ENCODE data around the gene HJV. TPM values are rescaled to one million over a fixed set of nuclear protein-coding genes. Genes with fewer than 3 reads are reported as not detected.
A peak's percentile ranks its signal among the peaks of the same experiment; 100 is the strongest.

The HJV gene
- total and polyA plus RNA-seq, 8 donors: not detected

DNA sequence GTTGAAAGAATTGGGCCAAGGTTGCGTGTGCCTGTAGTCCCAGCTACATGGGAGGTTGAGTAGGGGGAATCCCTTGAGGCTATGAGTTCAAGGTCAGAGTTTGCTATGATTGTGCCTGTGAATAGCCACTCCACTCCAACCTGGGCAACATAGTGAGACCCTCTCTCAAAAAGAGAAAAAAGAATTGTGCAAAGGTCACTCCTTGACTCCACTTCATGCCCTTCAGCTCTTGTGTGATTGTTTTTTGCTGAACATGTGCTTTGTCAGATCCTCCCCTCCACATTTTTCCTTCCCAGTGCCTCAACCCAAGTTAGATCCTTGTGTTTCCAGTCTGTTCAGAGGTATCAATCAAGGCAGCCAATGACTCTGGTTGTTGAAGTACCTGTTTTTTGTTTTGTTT is 33.6 kb downstream of the HJV start:
- peak overlapping the region in 4 of 5 donors; percentile 53 to 100 (median 94) for H3K27ac ChIP-seq

GRCh38 chr1:145986551-145986950 is 35.0 kb downstream of the HJV start:
- DNase-seq: no peak
- Histone ChIP-seq H3K27ac (peak overlapping the region; percentile 40 to 100 (median 96)), H3K4me1 (peaks cover 47 to 87% (median 72%) of the 10 kb centered on the region in 4 donors), H3K27me3 (no peaks in the 10 kb centered on the region), H3K36me3 (no peaks in the 10 kb centered on the region), H3K9me3 (no peaks in the 10 kb centered on the region), H3K4me3 (no peak overlapping the region)
- 89 to 96% (median 92%) methylated on average over 6 of the region's 6 CpGs for WGBS, 5 donors
- intact Hi-C loops (cut with DNase I; ENCODE audit: low total_unique reads): no loop called here
- TF ChIP-seq POLR2AphosphoS5 (IDR thresholded peaks at IDR 0.05) (no peak), EP300 (IDR thresholded peaks at IDR 0.05) (no peak), POLR2A (IDR thresholded peaks at IDR 0.05) (no peak)
- TF ChIP-seq, protein P1, sequence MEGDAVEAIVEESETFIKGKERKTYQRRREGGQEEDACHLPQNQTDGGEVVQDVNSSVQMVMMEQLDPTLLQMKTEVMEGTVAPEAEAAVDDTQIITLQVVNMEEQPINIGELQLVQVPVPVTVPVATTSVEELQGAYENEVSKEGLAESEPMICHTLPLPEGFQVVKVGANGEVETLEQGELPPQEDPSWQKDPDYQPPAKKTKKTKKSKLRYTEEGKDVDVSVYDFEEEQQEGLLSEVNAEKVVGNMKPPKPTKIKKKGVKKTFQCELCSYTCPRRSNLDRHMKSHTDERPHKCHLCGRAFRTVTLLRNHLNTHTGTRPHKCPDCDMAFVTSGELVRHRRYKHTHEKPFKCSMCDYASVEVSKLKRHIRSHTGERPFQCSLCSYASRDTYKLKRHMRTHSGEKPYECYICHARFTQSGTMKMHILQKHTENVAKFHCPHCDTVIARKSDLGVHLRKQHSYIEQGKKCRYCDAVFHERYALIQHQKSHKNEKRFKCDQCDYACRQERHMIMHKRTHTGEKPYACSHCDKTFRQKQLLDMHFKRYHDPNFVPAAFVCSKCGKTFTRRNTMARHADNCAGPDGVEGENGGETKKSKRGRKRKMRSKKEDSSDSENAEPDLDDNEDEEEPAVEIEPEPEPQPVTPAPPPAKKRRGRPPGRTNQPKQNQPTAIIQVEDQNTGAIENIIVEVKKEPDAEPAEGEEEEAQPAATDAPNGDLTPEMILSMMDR (IDR thresholded peaks at IDR 0.05): no peak

More for the DNA sequence above, 33.6 kb downstream of the HJV start:
- intact Hi-C loops (cut with DNase I; ENCODE audit: low total_unique reads): no loop called here
- peak in 2 of 3 donors; percentile 13 to 43 for TF ChIP-seq POLR2AphosphoS5 (IDR thresholded peaks at IDR 0.05)
- TF ChIP-seq POLR2A (IDR thresholded peaks at IDR 0.05): no peak
- Histone ChIP-seq H3K27me3 (no peaks in the 10 kb centered on the region), H3K4me1 (peaks cover 50 to 87% (median 72%) of the 10 kb centered on the region in 4 donors), H3K9me3 (no peaks in the 10 kb centered on the region), H3K36me3 (peaks cover 6 to 10% (median 9%) of the 10 kb centered on the region in 4 donors), H3K4me3 (no peak overlapping the region)
- no peak for DNase-seq
- WGBS, 5 donors: 93 to 100% (median 100%) methylated on average over 1 of the region's 1 CpG

DNA sequence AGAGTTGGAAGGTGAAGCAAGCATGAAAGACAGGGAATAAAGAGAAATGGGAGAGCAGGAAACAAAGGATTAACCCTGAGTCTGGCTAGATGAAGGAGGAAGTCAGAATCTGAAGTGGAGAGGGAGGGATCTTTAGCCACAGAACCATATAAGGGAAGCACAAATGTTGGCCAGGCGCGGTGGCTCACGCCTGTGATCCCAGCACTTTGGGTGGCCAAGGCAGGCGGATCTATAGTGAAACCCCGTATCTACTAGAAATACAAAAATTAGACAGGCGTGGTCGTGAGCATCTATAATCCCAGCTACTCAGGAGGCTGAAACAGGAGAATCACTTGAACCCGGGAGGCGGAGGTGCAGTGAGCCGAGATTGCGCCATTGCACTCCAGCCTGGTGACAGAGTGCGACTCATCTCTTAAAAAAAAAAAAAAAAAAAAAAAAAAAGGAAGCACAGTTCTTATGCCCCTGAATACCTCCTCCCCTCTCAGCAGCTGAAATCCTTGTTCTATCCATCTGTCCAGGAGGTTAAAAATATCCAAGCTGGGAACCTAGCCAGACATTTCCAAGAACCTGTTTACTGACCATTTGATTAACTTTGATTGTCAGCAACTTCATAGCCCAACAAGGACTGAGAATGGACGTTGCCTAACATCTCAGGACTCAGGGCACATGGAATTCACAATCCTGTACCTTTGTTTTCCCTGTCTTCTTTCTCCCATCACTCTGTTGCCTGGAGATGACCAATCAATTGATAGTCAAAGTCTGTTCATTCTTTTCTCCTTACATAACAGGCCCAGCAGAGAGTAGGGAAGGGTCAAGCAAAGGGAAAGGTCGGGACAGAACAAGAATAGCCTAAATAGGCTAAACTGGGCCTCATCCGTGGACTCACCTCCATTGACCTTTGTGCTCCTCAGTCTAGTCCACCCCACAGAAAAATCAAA is 35.8 kb downstream of the HJV start:
- peaks cover 52 to 87% (median 73%) of the 10 kb centered on the region in 4 donors for H3K4me1 ChIP-seq
- H3K36me3 ChIP-seq: no peaks in the 10 kb centered on the region
- peak overlapping the region; percentile 87 to 100 (median 96) for H3K27ac ChIP-seq
- H3K27me3 ChIP-seq: no peaks in the 10 kb centered on the region
- intact Hi-C loops (cut with DNase I; ENCODE audit: low total_unique reads): no loop called here
- no peaks in the 10 kb centered on the region for H3K9me3 ChIP-seq
- H3K4me3 ChIP-seq: peak overlapping the region in 2 of 4 donors; percentile 16 to 25
- no peak for TF ChIP-seq POLR2A (IDR thresholded peaks at IDR 0.05)
- peak; percentile 57 to 61 (median 59) for TF ChIP-seq POLR2AphosphoS5 (IDR thresholded peaks at IDR 0.05)
- 28 to 37% (median 29%) methylated on average over 15 of the region's 15 CpGs for WGBS, 5 donors
- DNase-seq: peak; percentile 52 to 69

GRCh38 chr1:145985129-145985501 is 36.4 kb downstream of the HJV start:
- H3K27ac ChIP-seq: peak overlapping the region; percentile 87 to 100 (median 96)
- TF ChIP-seq POLR2AphosphoS5 (IDR thresholded peaks at IDR 0.05): no peak
- TF ChIP-seq POLR2A (IDR thresholded peaks at IDR 0.05): no peak
- TF ChIP-seq, protein P1 (IDR thresholded peaks at IDR 0.05): no peak
- no peak for TF ChIP-seq EP300 (IDR thresholded peaks at IDR 0.05)
- no peaks in the 10 kb centered on the region for H3K9me3 ChIP-seq
- no peaks in the 10 kb centered on the region for H3K36me3 ChIP-seq
- no peaks in the 10 kb centered on the region for H3K27me3 ChIP-seq
- H3K4me1 ChIP-seq: peaks cover 58 to 87% (median 73%) of the 10 kb centered on the region in 4 donors
- intact Hi-C loops (cut with DNase I; ENCODE audit: low total_unique reads): no loop called here
- H3K4me3 ChIP-seq: peak overlapping the region in 2 of 4 donors; percentile 16 to 25
- peak in 1 of 2 donors; percentile 65 for DNase-seq
- WGBS, 5 donors: 41 to 58% (median 55%) methylated on average over 2 of the region's 2 CpGs

DNA sequence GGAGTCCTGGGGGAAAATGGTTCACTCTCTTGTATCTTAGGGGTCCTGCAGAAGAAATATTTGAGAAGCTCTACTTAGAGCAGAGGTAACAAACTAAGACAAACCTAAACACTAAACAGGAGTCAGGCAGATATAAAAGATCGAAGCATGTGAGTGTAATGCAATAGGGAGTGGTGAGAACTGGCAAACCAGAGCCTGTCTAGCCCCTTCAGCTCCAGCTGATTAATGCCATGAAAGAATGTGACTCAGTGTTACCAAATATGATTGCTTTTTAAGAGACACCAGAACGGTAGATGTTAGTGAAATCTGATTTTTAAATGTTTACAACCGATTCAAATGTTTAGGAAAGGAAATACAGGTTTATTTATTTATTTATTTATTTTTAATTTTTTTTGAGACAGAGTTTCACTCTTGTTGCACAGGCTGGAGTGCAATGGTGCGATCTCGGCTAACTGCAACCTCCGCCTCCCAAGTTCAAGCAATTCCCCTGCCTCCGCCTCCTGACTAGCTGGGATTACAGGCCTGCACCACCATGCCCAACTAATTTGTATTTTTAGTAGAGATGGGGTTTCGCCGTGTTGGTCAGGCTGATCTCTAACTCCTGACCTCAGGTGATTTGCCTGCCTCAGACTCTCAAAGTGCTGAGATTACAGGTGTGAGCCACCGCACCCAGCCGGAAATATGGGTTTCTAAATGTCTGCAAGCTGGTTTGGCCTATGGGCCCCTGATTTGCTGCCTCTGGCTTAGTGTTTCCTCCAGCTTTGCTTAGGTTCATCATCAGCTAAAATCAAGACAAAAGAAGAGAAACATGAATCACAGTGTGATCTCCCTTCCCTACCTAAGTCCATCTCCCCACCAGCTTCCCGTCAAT is 37.3 kb downstream of the HJV start:
- H3K9me3 ChIP-seq: no peaks in the 10 kb centered on the region
- H3K4me1 ChIP-seq: peaks cover 64 to 93% (median 78%) of the 10 kb centered on the region in 4 donors
- no peaks in the 10 kb centered on the region for H3K27me3 ChIP-seq
- no peaks in the 10 kb centered on the region for H3K36me3 ChIP-seq
- peak in 1 of 2 donors; percentile 14 for DNase-seq
- TF ChIP-seq, protein P1 (IDR thresholded peaks at IDR 0.05): no peak
- no peak for TF ChIP-seq POLR2A (IDR thresholded peaks at IDR 0.05)
- no peak for TF ChIP-seq EP300 (IDR thresholded peaks at IDR 0.05)
- no peak for TF ChIP-seq POLR2AphosphoS5 (IDR thresholded peaks at IDR 0.05)
- peak overlapping the region in 1 of 4 donors; percentile 25 for H3K4me3 ChIP-seq
- peak overlapping the region; percentile 54 to 100 (median 96) for H3K27ac ChIP-seq
- WGBS, 5 donors: 77 to 90% (median 83%) methylated on average over 11 to 12 of the region's 12 CpGs
- intact Hi-C loops (cut with DNase I; ENCODE audit: low total_unique reads): no loop called here
